ENCODE data around the gene SPATA2L.
A peak's percentile ranks its signal among the peaks of the same experiment; 100 is the strongest.
"Not testable (repeated sequence)": the region's sequence is repeated elsewhere in the genome, so short reads cannot be mapped to it uniquely, and the experiment has no call there.

Gene SPATA2L

GRCh38 chr16:89668790-89669158 lies 32.7 kb downstream of the SPATA2L start:
- no peak for DNase-seq
- in situ Hi-C loops (cut with HindIII; ENCODE audit: low pct_ligation_motif_present, low pct_unique_long_range_greater_than_20kb, low sequenced_read_pairs): no loop called here

- in situ Hi-C loops (cut with HindIII; ENCODE audit: low pct_ligation_motif_present, low pct_unique_long_range_greater_than_20kb, low sequenced_read_pairs): no loop called here
- peak; percentile 32 for DNase-seq
These were observed 33.9 kb downstream of the SPATA2L start for GRCh38 chr16:89667633-89668032.

GRCh38 chr16:89667000-89667399 lies 34.5 kb downstream of the SPATA2L start:
- DNase-seq: peak; percentile 64
- in situ Hi-C loops (cut with HindIII; ENCODE audit: low pct_ligation_motif_present, low pct_unique_long_range_greater_than_20kb, low sequenced_read_pairs): not testable (repeated sequence)

- DNase-seq; in situ Hi-C loops (cut with HindIII; ENCODE audit: low pct_ligation_motif_present, low pct_unique_long_range_greater_than_20kb, low sequenced_read_pairs): not testable (repeated sequence)
These were observed 37.3 kb downstream of the SPATA2L start for GRCh38 chr16:89664238-89664637.

- in situ Hi-C loops (cut with HindIII; ENCODE audit: low pct_ligation_motif_present, low pct_unique_long_range_greater_than_20kb, low sequenced_read_pairs): no loop called here
- DNase-seq: no peak
These were observed 40.3 kb downstream of the SPATA2L start for GRCh38 chr16:89661215-89661614.

- no peak for DNase-seq
- in situ Hi-C loops (cut with HindIII; ENCODE audit: low pct_ligation_motif_present, low pct_unique_long_range_greater_than_20kb, low sequenced_read_pairs): no loop called here
These were observed 41.4 kb downstream of the SPATA2L start for GRCh38 chr16:89660146-89660545.

GRCh38 chr16:89658221-89658879 lies 43.2 kb downstream of the SPATA2L start:
- peak; percentile 34 for DNase-seq
- in situ Hi-C loops (cut with HindIII; ENCODE audit: low pct_ligation_motif_present, low pct_unique_long_range_greater_than_20kb, low sequenced_read_pairs): no loop called here

GRCh38 chr16:89657442-89658220 lies 43.9 kb downstream of the SPATA2L start, which contains the start of the genes CHMP1A and SPATA33:
TSS of gene CHMP1A (minus strand) at chr16:89657708. CDS start at chr16:89657588, 120 bp downstream.
TSS of gene SPATA33 (plus strand) at chr16:89657836. CDS start at chr16:89657912, 76 bp downstream.
- peak; percentile 93 for DNase-seq
- in situ Hi-C loops (cut with HindIII; ENCODE audit: low pct_ligation_motif_present, low pct_unique_long_range_greater_than_20kb, low sequenced_read_pairs): no loop called here

GRCh38 chr16:89656435-89657121 lies 44.9 kb downstream of the SPATA2L start:
- in situ Hi-C loops (cut with HindIII; ENCODE audit: low pct_ligation_motif_present, low pct_unique_long_range_greater_than_20kb, low sequenced_read_pairs): no loop called here
- DNase-seq: no peak

GRCh38 chr16:89655062-89655643 lies 46.4 kb downstream of the SPATA2L start:
- in situ Hi-C loops (cut with HindIII; ENCODE audit: low pct_ligation_motif_present, low pct_unique_long_range_greater_than_20kb, low sequenced_read_pairs): no loop called here
- DNase-seq: no peak

GRCh38 chr16:89653656-89654295 lies 47.7 kb downstream of the SPATA2L start:
- no peak for DNase-seq
- in situ Hi-C loops (cut with HindIII; ENCODE audit: low pct_ligation_motif_present, low pct_unique_long_range_greater_than_20kb, low sequenced_read_pairs): no loop called here

GRCh38 chr16:89651584-89651983 lies 49.9 kb downstream of the SPATA2L start:
- in situ Hi-C loops (cut with HindIII; ENCODE audit: low pct_ligation_motif_present, low pct_unique_long_range_greater_than_20kb, low sequenced_read_pairs): no loop called here
- no peak for DNase-seq

- no peak for DNase-seq
- in situ Hi-C loops (cut with HindIII; ENCODE audit: low pct_ligation_motif_present, low pct_unique_long_range_greater_than_20kb, low sequenced_read_pairs): no loop called here
These were observed 54.6 kb downstream of the SPATA2L start for GRCh38 chr16:89646906-89647305.
